IMR-90 (cell line): Measurements from ENCODE around the gene SLC44A1. TPM values are rescaled to one million over a fixed set of nuclear protein-coding genes. Genes with fewer than 3 reads are reported as not detected.

ENCODE experiments used
- ATAC-seq: fragments of 200-7000 bp; cut with Tn5 transposase; 2 replicates; pipeline ENCODE4 v1.9.1; 2020; ENCODE audit warnings: low read depth, mild to moderate bottlenecking, moderate library complexity
- BruUV-seq: library from RNA; stranded (reverse); fragments of 400-500 nt; replicated peaks from 2 replicates; lab custom pipeline; 2021; lab: Mats Ljungman, UMichigan
- CTCF ChIA-PET: fragments of 300-600 bp; formaldehyde crosslinking; extraction: SDS; loops from one replicate; lab custom pipeline; 2021; ENCODE audit warnings: antibody characterized with exemption; lab: Yijun Ruan, JAX
- POLR2A ChIA-PET: fragments of 300-600 bp; sonication (Branson Sonifier 250); formaldehyde crosslinking; loops from one replicate; lab custom pipeline; 2022; ENCODE audit warnings: antibody characterized with exemption; ENCODE audit not compliant: unreplicated experiment; lab: Charles Lee
- DNase-seq: peaks from one replicate; pipeline ENCODE4 v3.0.0; 2013
- H2AFZ ChIP-seq: replicated peaks from 2 replicates; pipeline ENCODE3; 2013; ENCODE audit warnings: low read length, mild to moderate bottlenecking; ENCODE audit not compliant: poor library complexity
- H2AK5ac ChIP-seq: 2 replicates; pipeline ENCODE4 v1.6.1; 2013; ENCODE audit warnings: low read depth, low read length, inconsistent platforms
- H2AK9ac ChIP-seq: replicated peaks from 2 replicates; pipeline ENCODE3; 2013; ENCODE audit warnings: mild to moderate bottlenecking, low read depth, low read length, moderate library complexity; ENCODE audit not compliant: poor library complexity
- H2BK120ac ChIP-seq: 2 replicates; pipeline ENCODE4 v1.6.1; 2013; ENCODE audit warnings: low read depth, low read length, inconsistent platforms
- H2BK15ac ChIP-seq: 3 replicates; pipeline ENCODE4 v1.6.1; 2013; ENCODE audit warnings: low read depth, low read length, inconsistent platforms
- H2BK20ac ChIP-seq: 2 replicates; pipeline ENCODE4 v1.6.1; 2013; ENCODE audit warnings: low read depth, mild to moderate bottlenecking, inconsistent platforms, low read length, moderate library complexity
- H2BK5ac ChIP-seq: 2 replicates; pipeline ENCODE4 v1.6.1; 2013; ENCODE audit warnings: mild to moderate bottlenecking, low read depth, low read length, inconsistent platforms; ENCODE audit not compliant: poor library complexity, severe bottlenecking
- H3K14ac ChIP-seq: replicated peaks from 2 replicates; pipeline ENCODE4 v1.6.1; 2013; ENCODE audit warnings: low read depth, low read length, inconsistent platforms
- H3K18ac ChIP-seq: 2 replicates; pipeline ENCODE4 v1.6.1; 2013; ENCODE audit warnings: low read depth, low read length, control low read depth
- H3K23ac ChIP-seq: 2 replicates; pipeline ENCODE4 v1.6.1; 2013; ENCODE audit warnings: low read depth, low read length, inconsistent platforms
- H3K27ac ChIP-seq: 2 replicates; pipeline ENCODE4 v1.5.1; 2013; ENCODE audit warnings: mild to moderate bottlenecking, control low read depth, low read length; ENCODE audit not compliant: insufficient read depth
- H3K27me3 ChIP-seq: 2 replicates; pipeline ENCODE4 v1.6.1; 2013; ENCODE audit warnings: low read length; ENCODE audit not compliant: control insufficient read depth, insufficient read depth
- H3K36me3 ChIP-seq: 2 replicates; pipeline ENCODE4 v1.6.1; 2013; ENCODE audit warnings: low read length, mixed read lengths; ENCODE audit not compliant: control insufficient read depth, insufficient read depth
- H3K4ac ChIP-seq: 2 replicates; pipeline ENCODE4 v1.6.1; 2013; ENCODE audit warnings: low read depth, low read length, inconsistent platforms
- H3K4me1 ChIP-seq: 2 replicates; pipeline ENCODE4 v1.6.1; 2013; ENCODE audit warnings: low read length, mixed read lengths; ENCODE audit not compliant: control insufficient read depth, insufficient read depth
- H3K4me2 ChIP-seq: 2 replicates; pipeline ENCODE4 v1.6.1; 2013; ENCODE audit warnings: low read depth, mild to moderate bottlenecking, control low read depth, low read length, moderate library complexity
- H3K4me3 ChIP-seq: 2 replicates; pipeline ENCODE4 v1.5.1; 2013; ENCODE audit warnings: low read depth, mild to moderate bottlenecking, control low read depth, low read length, moderate library complexity; ENCODE audit not compliant: insufficient read depth
- H3K56ac ChIP-seq: 2 replicates; pipeline ENCODE4 v1.6.1; 2013; ENCODE audit warnings: low read length, inconsistent platforms; ENCODE audit not compliant: insufficient read depth; ENCODE audit errors: extremely low read depth
- H3K79me1 ChIP-seq, 2 experiments: 2 replicates each; pipeline ENCODE4 v1.6.1; 2013; ENCODE audit warnings: low read length in 2 of 2, inconsistent platforms in 1 of 2, low read depth in 1 of 2
- H3K9ac ChIP-seq: 2 replicates; pipeline ENCODE4 v1.6.1; 2013; ENCODE audit warnings: low read depth, low read length, control low read depth
- H3K9me1 ChIP-seq: 2 replicates; pipeline ENCODE4 v1.6.1; 2013; ENCODE audit warnings: low read length, inconsistent platforms; ENCODE audit not compliant: insufficient read depth
- H3K9me3 ChIP-seq: 2 replicates; pipeline ENCODE4 v1.6.1; 2013; ENCODE audit warnings: low read length; ENCODE audit not compliant: control insufficient read depth, insufficient read depth
- H4K20me1 ChIP-seq: 2 replicates; pipeline ENCODE4 v1.6.1; 2013; ENCODE audit warnings: low read length, inconsistent platforms; ENCODE audit not compliant: insufficient read depth
- H4K5ac ChIP-seq: 2 replicates; pipeline ENCODE4 v1.6.1; 2013; ENCODE audit warnings: mild to moderate bottlenecking, low read depth, low read length, control low read depth
- H4K8ac ChIP-seq, 2 experiments: 2 replicates each; pipeline ENCODE4 v1.6.1; 2013; ENCODE audit warnings: low read depth in 2 of 2, low read length in 2 of 2, control low read depth in 1 of 2, inconsistent platforms in 1 of 2
- H4K91ac ChIP-seq: 2 replicates; pipeline ENCODE4 v1.6.1; 2013; ENCODE audit warnings: low read depth, low read length, inconsistent platforms; ENCODE audit not compliant: insufficient read depth
- NFE2L2 ChIP-seq: fragments of 150-350 bp; IDR thresholded peaks from 2 replicates; pipeline ENCODE4 v1.6.1; 2016; ENCODE audit warnings: low read depth, mild to moderate bottlenecking, low read length
- RAD21 ChIP-seq: IDR thresholded peaks from 2 replicates; pipeline ENCODE4 v1.6.1; 2012; ENCODE audit warnings: low read length, improper control_type of control experiment
- WGBS, 2 experiments: methylation state at CpG; one replicate each; pipeline versions ENCODE4 v1.1.5 to v1.1.7; 2013; ENCODE audit warnings: missing lambda C conversion rate in 2 of 2; ENCODE audit not compliant: insufficient read length in 1 of 2; ENCODE audit errors: extremely low coverage in 2 of 2; 5-methylcytosine and 5-hydroxymethylcytosine counted together
- dilution Hi-C: fragments of 300-500 bp; cut with HindIII; formaldehyde crosslinking; loops from one replicate; pipeline ENCODE4 v1.14.3; 2018; ENCODE audit warnings: low sequenced_read_pairs; ENCODE audit not compliant: unreplicated experiment
- in situ Hi-C: fragments of 300-500 bp; cut with MboI; formaldehyde crosslinking; loops from 3 replicates; pipeline ENCODE4 v1.14.3; 2019; ENCODE audit warnings: low sequenced_read_pairs, inconsistent platforms, mixed read lengths
- intact Hi-C: fragments of 100-400 bp; cut with micrococcal nuclease; formaldehyde crosslinking; loops from 2 replicates; pipeline ENCODE4 v1.10.0; 2022
- polyA plus RNA-seq, 3 experiments: library from polyadenylated mRNA; depleted of rRNA; stranded (reverse); fragments of >200 nt; gene quantifications; 2 replicates each; pipeline ENCODE4 v1.2.3, GENCODE V29; 2012; ENCODE audit warnings: low replicate concordance in 1 of 3
- total RNA-seq: library from RNA; depleted of rRNA; stranded (reverse); fragments of >200 nt; gene quantifications from 2 replicates; pipeline ENCODE4 v1.2.3, GENCODE V29; 2012
- TF ChIP-seq, protein P1 (sequence below): conservative IDR thresholded peaks from 2 replicates; pipeline ENCODE4 v1.5.1; 2012; ENCODE audit warnings: mild to moderate bottlenecking, low read depth, low read length, improper control_type of control experiment

Gene SLC44A1
- total and polyA plus RNA-seq, 2 of the 4 experiments (the other 2 are of a cell fraction), result 5.2 to 21.7 TPM

DNA sequence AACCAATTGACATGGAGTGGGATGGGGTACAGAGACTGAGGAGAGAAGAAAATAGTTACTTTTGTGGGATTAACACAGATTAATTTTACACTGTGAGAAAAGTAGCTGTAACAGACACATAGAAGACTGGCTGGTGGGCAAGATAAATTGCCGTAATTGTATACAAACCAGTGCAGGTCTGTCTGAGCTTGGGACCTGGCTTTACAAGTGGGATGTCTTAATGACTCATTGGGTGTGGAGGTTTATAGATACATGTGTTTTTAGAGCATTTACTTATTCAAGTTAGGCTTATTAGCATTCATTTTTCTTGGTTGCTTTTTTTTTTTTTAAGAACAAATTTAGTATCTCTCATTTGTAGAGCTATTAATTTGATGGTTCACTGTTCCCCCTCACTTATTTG, 37.5 kb downstream of the SLC44A1 start:
- Histone ChIP-seq H2BK5ac (no peak overlapping the region), H2BK15ac (no peak overlapping the region), H3K9ac (no peak overlapping the region), H2AK9ac (no peak overlapping the region), H4K8ac (no peak overlapping the region), H2BK120ac (no peak overlapping the region), H3K56ac (no peak overlapping the region), H2BK20ac (no peak overlapping the region), H4K5ac (no peak overlapping the region), H3K9me1 (peaks cover 5% of the 10 kb centered on the region; the same call in 1 of the 2 replicates), H3K9me3 (no peaks in the 10 kb centered on the region), H2AFZ (no peak overlapping the region), H4K91ac (no peak overlapping the region), H3K27ac (no peak overlapping the region), H3K4me2 (no peak overlapping the region), H2AK5ac (no peak overlapping the region), H3K18ac (no peak overlapping the region), H3K79me1 (peaks cover 5 to 13% of the 10 kb centered on the region in 2 experiments), H3K4me1 (peaks cover 1% of the 10 kb centered on the region; the same call in 1 of the 2 replicates), H3K23ac (no peak overlapping the region), H3K4me3 (no peak overlapping the region), H3K14ac (no peak overlapping the region), H3K27me3 (no peaks in the 10 kb centered on the region), H4K20me1 (no peaks in the 10 kb centered on the region; the same call in 1 of the 2 replicates), H3K4ac (no peak overlapping the region), H3K36me3 (no peaks in the 10 kb centered on the region)
- ChIA-PET CTCF (interaction anchor here (1.3 kb wide), 1 partner anchor 11 kb away, joined by 4 read pairs; no protein-coding TSS in a partner anchor), POLR2A (no interaction called here)
- no TSS peak for BruUV-seq
- dilution Hi-C loops, result no loop called here
- TF ChIP-seq NFE2L2 (no peak), RAD21 (no peak)
- TF ChIP-seq, protein P1, sequence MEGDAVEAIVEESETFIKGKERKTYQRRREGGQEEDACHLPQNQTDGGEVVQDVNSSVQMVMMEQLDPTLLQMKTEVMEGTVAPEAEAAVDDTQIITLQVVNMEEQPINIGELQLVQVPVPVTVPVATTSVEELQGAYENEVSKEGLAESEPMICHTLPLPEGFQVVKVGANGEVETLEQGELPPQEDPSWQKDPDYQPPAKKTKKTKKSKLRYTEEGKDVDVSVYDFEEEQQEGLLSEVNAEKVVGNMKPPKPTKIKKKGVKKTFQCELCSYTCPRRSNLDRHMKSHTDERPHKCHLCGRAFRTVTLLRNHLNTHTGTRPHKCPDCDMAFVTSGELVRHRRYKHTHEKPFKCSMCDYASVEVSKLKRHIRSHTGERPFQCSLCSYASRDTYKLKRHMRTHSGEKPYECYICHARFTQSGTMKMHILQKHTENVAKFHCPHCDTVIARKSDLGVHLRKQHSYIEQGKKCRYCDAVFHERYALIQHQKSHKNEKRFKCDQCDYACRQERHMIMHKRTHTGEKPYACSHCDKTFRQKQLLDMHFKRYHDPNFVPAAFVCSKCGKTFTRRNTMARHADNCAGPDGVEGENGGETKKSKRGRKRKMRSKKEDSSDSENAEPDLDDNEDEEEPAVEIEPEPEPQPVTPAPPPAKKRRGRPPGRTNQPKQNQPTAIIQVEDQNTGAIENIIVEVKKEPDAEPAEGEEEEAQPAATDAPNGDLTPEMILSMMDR, result no peak
- intact Hi-C loops, result no loop called here
- in situ Hi-C loops, result no loop called here
- no CpG with 5 or more reads among the region's 1 CpG for WGBS, 2 experiments
- DNase-seq, result no peak
- no peak for ATAC-seq
